ENCODE measurements around the gene GLYR1.

DNA sequence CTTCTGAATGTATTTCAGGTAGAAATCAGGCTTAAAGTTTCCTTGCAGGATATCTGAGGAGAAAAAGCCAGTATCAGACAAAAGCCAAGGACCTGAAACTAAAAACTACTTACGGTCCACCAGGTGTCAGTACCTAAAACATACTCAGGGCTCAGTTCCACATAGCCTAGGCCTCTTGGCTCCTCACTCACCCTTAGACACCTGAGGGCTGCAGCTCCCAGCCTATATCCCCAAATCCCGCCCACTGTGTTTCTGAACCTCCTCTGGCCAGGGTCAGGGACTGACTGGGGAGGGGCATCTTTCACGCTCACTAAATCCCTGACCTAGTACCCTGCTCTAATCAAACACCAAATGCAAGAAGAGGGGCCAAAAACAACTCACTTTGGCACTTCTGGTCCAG, 35.8 kb downstream of the GLYR1 start:
- TF ChIP-seq, protein P1, sequence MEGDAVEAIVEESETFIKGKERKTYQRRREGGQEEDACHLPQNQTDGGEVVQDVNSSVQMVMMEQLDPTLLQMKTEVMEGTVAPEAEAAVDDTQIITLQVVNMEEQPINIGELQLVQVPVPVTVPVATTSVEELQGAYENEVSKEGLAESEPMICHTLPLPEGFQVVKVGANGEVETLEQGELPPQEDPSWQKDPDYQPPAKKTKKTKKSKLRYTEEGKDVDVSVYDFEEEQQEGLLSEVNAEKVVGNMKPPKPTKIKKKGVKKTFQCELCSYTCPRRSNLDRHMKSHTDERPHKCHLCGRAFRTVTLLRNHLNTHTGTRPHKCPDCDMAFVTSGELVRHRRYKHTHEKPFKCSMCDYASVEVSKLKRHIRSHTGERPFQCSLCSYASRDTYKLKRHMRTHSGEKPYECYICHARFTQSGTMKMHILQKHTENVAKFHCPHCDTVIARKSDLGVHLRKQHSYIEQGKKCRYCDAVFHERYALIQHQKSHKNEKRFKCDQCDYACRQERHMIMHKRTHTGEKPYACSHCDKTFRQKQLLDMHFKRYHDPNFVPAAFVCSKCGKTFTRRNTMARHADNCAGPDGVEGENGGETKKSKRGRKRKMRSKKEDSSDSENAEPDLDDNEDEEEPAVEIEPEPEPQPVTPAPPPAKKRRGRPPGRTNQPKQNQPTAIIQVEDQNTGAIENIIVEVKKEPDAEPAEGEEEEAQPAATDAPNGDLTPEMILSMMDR (IDR thresholded peaks at IDR 0.05; ENCODE audit: poor library complexity): no peak
- no peak for TF ChIP-seq EZH2 (IDR thresholded peaks at IDR 0.05; ENCODE audit: borderline replicate concordance)
